Measurements from ENCODE around the gene LEUTX.

LEUTX gene

GRCh38 chr19:39824143-39825092 lies 45.8 kb downstream of the LEUTX start:
- no peaks in the 10 kb centered on the region for H3K9me3 ChIP-seq
- intact Hi-C loops (cut with DNase I; ENCODE audit: low total_unique reads): no loop called here
- peaks cover 22 to 43% (median 36%) of the 10 kb centered on the region in 3 donors for H3K36me3 ChIP-seq
- no peaks in the 10 kb centered on the region for H3K27me3 ChIP-seq
- peak overlapping the region; percentile 61 to 76 for H3K4me3 ChIP-seq
- peak overlapping the region; percentile 76 to 81 for H3K27ac ChIP-seq
- DNase-seq: peak; percentile 94 to 95
- H3K4me1 ChIP-seq: peaks cover 0 to 16% (median 11%) of the 10 kb centered on the region in 4 donors
- TF ChIP-seq CTCF (IDR thresholded peaks at IDR 0.05): peak in 1 of 2 experiments; percentile 37

GRCh38 chr19:39825093-39825463 lies 46.4 kb downstream of the LEUTX start:
- Histone ChIP-seq H3K9me3 (no peaks in the 10 kb centered on the region), H3K27me3 (no peaks in the 10 kb centered on the region), H3K27ac (peak overlapping the region; percentile 76 to 81), H3K36me3 (peaks cover 29 to 49% (median 42%) of the 10 kb centered on the region in 3 donors), H3K4me1 (peaks cover 0 to 16% (median 11%) of the 10 kb centered on the region in 4 donors), H3K4me3 (no peak overlapping the region)
- no peak for DNase-seq
- TF ChIP-seq CTCF (IDR thresholded peaks at IDR 0.05): no peak
- intact Hi-C loops (cut with DNase I; ENCODE audit: low total_unique reads): no loop called here

GRCh38 chr19:39825531-39826076 lies 47.0 kb downstream of the LEUTX start:
- H3K4me1 ChIP-seq: peaks cover 0 to 16% (median 11%) of the 10 kb centered on the region in 4 donors
- DNase-seq: no peak
- intact Hi-C loops (cut with DNase I; ENCODE audit: low total_unique reads): no loop called here
- no peaks in the 10 kb centered on the region for H3K9me3 ChIP-seq
- peaks cover 34 to 55% (median 48%) of the 10 kb centered on the region in 3 donors for H3K36me3 ChIP-seq
- no peaks in the 10 kb centered on the region for H3K27me3 ChIP-seq
- no peak overlapping the region for H3K4me3 ChIP-seq
- H3K27ac ChIP-seq: peak overlapping the region in 1 of 2 donors; percentile 81
- no peak for TF ChIP-seq CTCF (IDR thresholded peaks at IDR 0.05)

- intact Hi-C loops (cut with DNase I; ENCODE audit: low total_unique reads): no loop called here
- H3K27ac ChIP-seq: no peak overlapping the region
- peaks cover 0 to 16% (median 11%) of the 10 kb centered on the region in 4 donors for H3K4me1 ChIP-seq
- H3K27me3 ChIP-seq: no peaks in the 10 kb centered on the region
- no peak for TF ChIP-seq CTCF (IDR thresholded peaks at IDR 0.05)
- H3K36me3 ChIP-seq: peaks cover 34 to 63% (median 51%) of the 10 kb centered on the region in 3 donors
- no peak for DNase-seq
- no peaks in the 10 kb centered on the region for H3K9me3 ChIP-seq
- no peak overlapping the region for H3K4me3 ChIP-seq
These were observed 47.8 kb downstream of the LEUTX start for GRCh38 chr19:39826311-39826945.

- no peak for TF ChIP-seq CTCF (IDR thresholded peaks at IDR 0.05)
- peaks cover 34 to 71% (median 51%) of the 10 kb centered on the region in 3 donors for H3K36me3 ChIP-seq
- DNase-seq: no peak
- H3K27ac ChIP-seq: no peak overlapping the region
- H3K4me1 ChIP-seq: peaks cover 0 to 22% (median 18%) of the 10 kb centered on the region in 4 donors
- H3K4me3 ChIP-seq: no peak overlapping the region
- H3K9me3 ChIP-seq: no peaks in the 10 kb centered on the region
- no peaks in the 10 kb centered on the region for H3K27me3 ChIP-seq
- intact Hi-C loops (cut with DNase I; ENCODE audit: low total_unique reads): no loop called here
These were observed 48.6 kb downstream of the LEUTX start for GRCh38 chr19:39827216-39827615.

All from tibial artery (tissue), 4 donors.